NT2/D1 (cell line): ENCODE results near the gene DCTN1.

Source experiments
- SUZ12 ChIP-seq: IDR thresholded peaks from 2 replicates; pipeline ENCODE4 v1.6.1; 2011; ENCODE audit not compliant: insufficient read length, insufficient read depth; ENCODE audit errors: extremely low read depth
- YY1 ChIP-seq: IDR thresholded peaks from 2 replicates; pipeline ENCODE4 v1.6.1; 2011; ENCODE audit not compliant: insufficient read length, insufficient read depth
- ZNF274 ChIP-seq: IDR thresholded peaks from 2 replicates; pipeline ENCODE4 v1.6.1; 2011; ENCODE audit warnings: mild to moderate bottlenecking, low read depth, low read length

DNA sequence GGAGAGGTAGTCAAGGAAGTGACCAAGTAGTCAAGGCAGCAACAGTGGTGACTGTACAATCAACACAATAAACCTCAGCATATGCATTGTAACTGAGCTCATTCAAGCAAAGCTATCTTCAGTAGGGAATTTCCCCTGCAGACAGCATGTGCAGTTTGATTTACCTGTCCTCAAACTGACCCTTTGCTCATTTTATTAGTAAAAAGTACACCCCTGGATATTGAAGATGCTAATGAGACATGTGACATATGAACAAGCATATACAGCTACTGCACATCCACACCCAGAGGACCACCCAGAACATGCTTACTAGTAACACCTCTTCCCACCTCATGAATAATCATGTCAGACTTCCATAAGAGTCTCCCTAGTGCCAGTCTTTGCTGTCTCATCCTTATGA, 25.9 kb upstream of the DCTN1 start:
- TF ChIP-seq ZNF274 (no peak), SUZ12 (no peak), YY1 (no peak)
